Cardiac muscle cell (in vitro differentiated cells and primary cell): ENCODE data around the gene TTC33. TPM values are rescaled to one million over a fixed set of nuclear protein-coding genes. Genes with fewer than 3 reads are reported as not detected.

Experiments
- DNase-seq, 2 donors: peaks; one replicate each; pipeline versions ENCODE4 v3.0.0 to v3.0.0-alpha.2; 2010 to 2017; ENCODE audit warnings: low read depth in 1 of 2, low spot score in 1 of 2
- H3K27ac ChIP-seq: fragments of 200-600 bp; sonication (generic); 2 replicates; pipeline ENCODE4 v1.5.1; 2016
- H3K27me3 ChIP-seq: fragments of 200-600 bp; sonication (generic); 2 replicates; pipeline ENCODE4 v1.6.0; 2016; ENCODE audit warnings: control low read depth
- H3K36me3 ChIP-seq: fragments of 200-600 bp; sonication (generic); 2 replicates; pipeline ENCODE4 v1.5.1; 2016; ENCODE audit warnings: control low read depth
- H3K4me1 ChIP-seq: fragments of 200-600 bp; sonication (generic); 2 replicates; pipeline ENCODE4 v1.8.1; 2017; ENCODE audit warnings: low read depth, mild to moderate bottlenecking, mixed run types
- H3K4me3 ChIP-seq: fragments of 200-600 bp; sonication (generic); 2 replicates; pipeline ENCODE4 v1.5.1; 2016; ENCODE audit warnings: mild to moderate bottlenecking
- H3K9me3 ChIP-seq: fragments of 200-600 bp; sonication (generic); 2 replicates; pipeline ENCODE4 v1.5.1; 2017; ENCODE audit warnings: low read depth, mild to moderate bottlenecking, control low read depth
- CTCF ChIP-seq: IDR thresholded peaks from 2 replicates; pipeline ENCODE4 v1.5.1; 2012; ENCODE audit warnings: low read depth, mild to moderate bottlenecking, low read length
- polyA plus RNA-seq: library from polyadenylated mRNA; unstranded; fragments of >200 nt; fragmentation: Nextera tagmentation; extraction: Ambion mirVana; gene quantifications from 2 replicates; pipeline ENCODE4 v1.2.1, GENCODE V29; 2016
- total RNA-seq: library from RNA; depleted of rRNA; stranded (reverse); fragments of >200 nt; gene quantifications from 2 replicates; pipeline ENCODE4 v1.2.3, GENCODE V29; 2016

The TTC33 gene
- total and polyA plus RNA-seq, 2 experiments from 2014 or later, result 16.3 to 46.7 TPM

- H3K4me3 ChIP-seq, result no peak overlapping the region
- no peak for TF ChIP-seq CTCF
- no peak for DNase-seq
- no peaks in the 10 kb centered on the region for H3K36me3 ChIP-seq
- no peak overlapping the region for H3K27ac ChIP-seq
- no peaks in the 10 kb centered on the region for H3K9me3 ChIP-seq
- no peaks in the 10 kb centered on the region for H3K4me1 ChIP-seq
- H3K27me3 ChIP-seq, result no peaks in the 10 kb centered on the region
Measured at GRCh38 chr5:40630126-40630525, 125.6 kb downstream of the TTC33 start.

GRCh38 chr5:40628407-40628806 lies 127.4 kb downstream of the TTC33 start:
- H3K27ac ChIP-seq, result no peak overlapping the region
- H3K9me3 ChIP-seq, result no peaks in the 10 kb centered on the region
- no peaks in the 10 kb centered on the region for H3K36me3 ChIP-seq
- no peaks in the 10 kb centered on the region for H3K4me1 ChIP-seq
- H3K4me3 ChIP-seq, result no peak overlapping the region
- no peak for TF ChIP-seq CTCF
- no peaks in the 10 kb centered on the region for H3K27me3 ChIP-seq
- DNase-seq, result no peak

- Histone ChIP-seq H3K36me3 (no peaks in the 10 kb centered on the region), H3K27ac (no peak overlapping the region), H3K4me1 (no peaks in the 10 kb centered on the region), H3K9me3 (no peaks in the 10 kb centered on the region), H3K4me3 (no peak overlapping the region), H3K27me3 (no peaks in the 10 kb centered on the region)
- TF ChIP-seq CTCF, result no peak
- DNase-seq, result no peak
Measured at GRCh38 chr5:40627706-40628105, 128.1 kb downstream of the TTC33 start.

GRCh38 chr5:40626801-40627200 lies 129.0 kb downstream of the TTC33 start:
- H3K9me3 ChIP-seq, result no peaks in the 10 kb centered on the region
- DNase-seq, result no peak
- H3K36me3 ChIP-seq, result no peaks in the 10 kb centered on the region
- H3K27me3 ChIP-seq, result no peaks in the 10 kb centered on the region
- H3K4me1 ChIP-seq, result no peaks in the 10 kb centered on the region
- TF ChIP-seq CTCF, result no peak
- H3K27ac ChIP-seq, result no peak overlapping the region
- H3K4me3 ChIP-seq, result no peak overlapping the region

GRCh38 chr5:40623480-40624420 lies 132.0 kb downstream of the TTC33 start:
- Histone ChIP-seq H3K36me3 (no peaks in the 10 kb centered on the region), H3K4me1 (no peaks in the 10 kb centered on the region), H3K27me3 (no peaks in the 10 kb centered on the region), H3K9me3 (no peaks in the 10 kb centered on the region), H3K4me3 (no peak overlapping the region), H3K27ac (no peak overlapping the region)
- no peak for DNase-seq
- no peak for TF ChIP-seq CTCF
